ENCODE results near the gene SRRM4. TPM values are rescaled to one million over a fixed set of nuclear protein-coding genes. Genes with fewer than 3 reads are reported as not detected.

The SRRM4 gene
- total RNA-seq, 1 experiment from 2014 or later = 0.02 TPM

- no peak overlapping the region for H2AFZ ChIP-seq (ENCODE audit: low read depth, low read length, poor library complexity, severe bottlenecking)
- H3K27ac ChIP-seq (ENCODE audit: low read depth, low read length) = no peak overlapping the region
- TF ChIP-seq CEBPB (IDR thresholded peaks at IDR 0.05; ENCODE audit: low read depth) = no peak
- no peak for TF ChIP-seq EZH2 (IDR thresholded peaks at IDR 0.05)
- TF ChIP-seq FOSL1 (IDR thresholded peaks at IDR 0.05; ENCODE audit: low read depth) = no peak
- TF ChIP-seq ZBTB33 (IDR thresholded peaks at IDR 0.05; ENCODE audit: extremely low read depth, insufficient replicate concordance, low read length) = no peak
- TF ChIP-seq ZFX (IDR thresholded peaks at IDR 0.05) = no peak
- TF ChIP-seq JUND (IDR thresholded peaks at IDR 0.05) = no peak
- no peak for TF ChIP-seq ATF3 (IDR thresholded peaks at IDR 0.05)
- no peak for TF ChIP-seq SP1 (IDR thresholded peaks at IDR 0.05; ENCODE audit: low read depth)
- TF ChIP-seq ZNF274 (IDR thresholded peaks at IDR 0.05; ENCODE audit: low read depth, low read length) = no peak
- no peak for TF ChIP-seq POLR2AphosphoS5 (IDR thresholded peaks at IDR 0.05; ENCODE audit: low read depth, low read length)
- no peak for TF ChIP-seq CBX3 (IDR thresholded peaks at IDR 0.05; ENCODE audit: low read depth)
- no peak for TF ChIP-seq SRF (IDR thresholded peaks at IDR 0.05; ENCODE audit: low read depth)
- no peak for TF ChIP-seq REST (IDR thresholded peaks at IDR 0.05; ENCODE audit: low read depth)
- no peak for TF ChIP-seq TCF7L2 (IDR thresholded peaks at IDR 0.05; ENCODE audit: borderline replicate concordance, extremely low read depth, insufficient read depth, insufficient read length)
- no peak for TF ChIP-seq RAD21 (IDR thresholded peaks at IDR 0.05; ENCODE audit: low read depth)
- no peak for TF ChIP-seq POLR2A (IDR thresholded peaks at IDR 0.05; ENCODE audit: borderline replicate concordance, extremely low read depth, insufficient read depth, insufficient read length)
- no peak for TF ChIP-seq MAX (IDR thresholded peaks at IDR 0.05)
- DNase-seq (ENCODE audit: low read depth, low spot score) (no peak), ATAC-seq (no peak)
- no TSS peak for BruUV-seq (replicated peaks)
- no peak overlapping the region for H3K4me2 ChIP-seq (ENCODE audit: low read length)
- H3K79me2 ChIP-seq (ENCODE audit: insufficient read depth, low read length) = no peaks in the 10 kb centered on the region
- ChIA-PET RAD21 (ENCODE audit: low non-redundant PET in 1 of 2, low total read pairs in 2 of 2, uncharacterized antibody in 2 of 2, unreplicated experiment in 2 of 2) (no interaction called here), CTCF (no interaction called here), POLR2A (no interaction called here)
- 0 out of 2 replicates have a peak, but pooled peaks cover under 1% of the 10 kb centered on the region for H3K27me3 ChIP-seq (ENCODE audit: insufficient read depth, low read length)
- H4K20me1 ChIP-seq (ENCODE audit: insufficient read depth) = no peaks in the 10 kb centered on the region
- intact Hi-C loops (cut with micrococcal nuclease) = no loop called here
- no peak overlapping the region for H3K9ac ChIP-seq (ENCODE audit: low read length)
- no peak overlapping the region for H3K4me3 ChIP-seq (replicated peaks in 1 of 2; ENCODE audit: low read depth in 1 of 2, low read length in 2 of 2)
- H3K4me1 ChIP-seq (ENCODE audit: control insufficient read depth in 1 of 2, insufficient read depth in 2 of 2, low read length in 2 of 2) = no peaks in the 10 kb centered on the region
- no peaks in the 10 kb centered on the region for H3K9me2 ChIP-seq (ENCODE audit: insufficient read depth)
- H3K36me3 ChIP-seq (ENCODE audit: control insufficient read depth in 1 of 2, insufficient read depth in 2 of 2, low read length in 2 of 2) = no peaks in the 10 kb centered on the region
- H3K9me3 ChIP-seq (ENCODE audit: control insufficient read depth in 1 of 2, insufficient read depth in 1 of 2, low read depth in 1 of 2, low read length in 2 of 2) = no peaks in the 10 kb centered on the region
Observed at GRCh38 chr12:119005085-119005484, 23.7 kb downstream of the SRRM4 start.

Data from HCT116 (cell line).